Measurements from ENCODE around the gene IMMP2L.

IMMP2L gene

DNA sequence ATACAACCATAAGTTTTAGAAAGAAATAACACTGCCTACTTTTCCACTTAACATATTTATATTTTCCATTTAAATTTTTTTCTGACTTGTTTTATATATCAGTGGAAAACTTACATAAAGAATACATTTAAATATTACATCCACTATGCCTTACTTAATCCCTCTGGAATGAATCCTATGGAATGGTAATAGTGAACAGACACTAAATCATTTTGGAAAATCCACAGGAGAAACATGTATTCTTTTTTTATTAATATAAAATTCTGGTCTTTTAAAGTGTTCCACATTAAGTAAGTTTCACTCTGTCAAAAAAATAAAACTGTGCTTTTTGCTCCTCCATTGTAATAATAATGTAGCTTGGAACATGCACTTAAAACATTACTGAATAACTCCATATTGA lies 708.1 kb downstream of the IMMP2L start:
- Histone ChIP-seq H3K27me3 (ENCODE audit: insufficient read depth, poor library complexity, severe bottlenecking) (no peaks in the 10 kb centered on the region), H3K36me3 (ENCODE audit: low read depth) (no peaks in the 10 kb centered on the region), H3K9me3 (ENCODE audit: severe bottlenecking) (no peaks in the 10 kb centered on the region), H3K4me3 (ENCODE audit: severe bottlenecking) (no peak overlapping the region), H3K4me1 (ENCODE audit: insufficient read depth, poor library complexity, severe bottlenecking) (no peaks in the 10 kb centered on the region), H3K27ac (ENCODE audit: poor library complexity, severe bottlenecking) (no peak overlapping the region)
- no peak for DNase-seq (ENCODE audit: low spot score)
- TF ChIP-seq, protein P1, sequence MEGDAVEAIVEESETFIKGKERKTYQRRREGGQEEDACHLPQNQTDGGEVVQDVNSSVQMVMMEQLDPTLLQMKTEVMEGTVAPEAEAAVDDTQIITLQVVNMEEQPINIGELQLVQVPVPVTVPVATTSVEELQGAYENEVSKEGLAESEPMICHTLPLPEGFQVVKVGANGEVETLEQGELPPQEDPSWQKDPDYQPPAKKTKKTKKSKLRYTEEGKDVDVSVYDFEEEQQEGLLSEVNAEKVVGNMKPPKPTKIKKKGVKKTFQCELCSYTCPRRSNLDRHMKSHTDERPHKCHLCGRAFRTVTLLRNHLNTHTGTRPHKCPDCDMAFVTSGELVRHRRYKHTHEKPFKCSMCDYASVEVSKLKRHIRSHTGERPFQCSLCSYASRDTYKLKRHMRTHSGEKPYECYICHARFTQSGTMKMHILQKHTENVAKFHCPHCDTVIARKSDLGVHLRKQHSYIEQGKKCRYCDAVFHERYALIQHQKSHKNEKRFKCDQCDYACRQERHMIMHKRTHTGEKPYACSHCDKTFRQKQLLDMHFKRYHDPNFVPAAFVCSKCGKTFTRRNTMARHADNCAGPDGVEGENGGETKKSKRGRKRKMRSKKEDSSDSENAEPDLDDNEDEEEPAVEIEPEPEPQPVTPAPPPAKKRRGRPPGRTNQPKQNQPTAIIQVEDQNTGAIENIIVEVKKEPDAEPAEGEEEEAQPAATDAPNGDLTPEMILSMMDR (IDR thresholded peaks at IDR 0.05; ENCODE audit: poor library complexity, severe bottlenecking): no peak
- no peak for ATAC-seq (ENCODE audit: low read depth)

GRCh38 chr7:110853263-110853662 lies 709.0 kb downstream of the IMMP2L start:
- ATAC-seq (ENCODE audit: low read depth): no peak
- no peaks in the 10 kb centered on the region for H3K36me3 ChIP-seq (ENCODE audit: low read depth)
- no peak overlapping the region for H3K27ac ChIP-seq (ENCODE audit: poor library complexity, severe bottlenecking)

DNA sequence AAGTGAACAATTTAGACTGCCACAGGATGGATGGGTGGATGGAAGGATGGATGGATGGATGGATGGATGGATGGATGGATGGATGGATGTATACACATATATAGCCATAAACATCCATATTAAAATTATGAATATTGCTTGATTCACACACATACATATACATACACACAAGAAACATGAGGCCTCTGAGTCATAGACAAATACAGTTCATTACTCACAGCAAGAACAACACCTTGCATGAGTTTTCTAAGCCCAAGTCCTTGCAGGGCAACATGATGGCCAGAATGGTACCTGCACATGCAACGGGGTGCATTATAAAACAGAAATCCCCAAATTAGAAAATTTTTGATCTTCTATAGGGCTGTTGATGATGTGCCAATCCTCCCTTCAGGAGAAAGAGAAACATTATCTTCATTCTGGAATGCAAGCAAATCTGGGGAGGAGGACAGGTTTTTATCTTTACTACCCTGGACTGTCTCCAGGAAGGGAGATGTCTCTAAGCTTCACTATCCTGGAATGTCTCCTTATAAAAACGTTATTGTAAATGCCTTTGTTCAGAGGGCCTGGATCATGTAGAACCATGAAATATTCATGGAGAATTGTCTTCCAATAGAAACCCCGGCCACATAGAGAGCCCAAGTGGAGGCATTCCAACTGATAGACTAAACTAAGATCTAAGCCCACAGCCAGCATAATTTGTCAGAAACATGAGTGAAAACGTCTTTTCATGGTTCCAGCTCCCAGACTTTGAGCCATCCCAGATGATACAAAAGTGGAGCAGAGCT lies 709.9 kb downstream of the IMMP2L start:
- DNase-seq (ENCODE audit: low spot score) (no peak), ATAC-seq (ENCODE audit: low read depth) (peak; percentile 61; the same call in 1 of the 3 replicates)
- H3K27ac ChIP-seq (ENCODE audit: poor library complexity, severe bottlenecking): no peak overlapping the region
- no peaks in the 10 kb centered on the region for H3K36me3 ChIP-seq (ENCODE audit: low read depth)
- H3K9me3 ChIP-seq (ENCODE audit: severe bottlenecking): no peaks in the 10 kb centered on the region
- H3K4me3 ChIP-seq (ENCODE audit: severe bottlenecking): no peak overlapping the region
- H3K4me1 ChIP-seq (ENCODE audit: insufficient read depth, poor library complexity, severe bottlenecking): no peaks in the 10 kb centered on the region
- no peaks in the 10 kb centered on the region for H3K27me3 ChIP-seq (ENCODE audit: insufficient read depth, poor library complexity, severe bottlenecking)
- TF ChIP-seq, protein P1 (IDR thresholded peaks at IDR 0.05; ENCODE audit: poor library complexity, severe bottlenecking): no peak

More at GRCh38 chr7:110853263-110853662, 709.0 kb downstream of the IMMP2L start:
- no peaks in the 10 kb centered on the region for H3K4me1 ChIP-seq (ENCODE audit: insufficient read depth, poor library complexity, severe bottlenecking)
- no peaks in the 10 kb centered on the region for H3K27me3 ChIP-seq (ENCODE audit: insufficient read depth, poor library complexity, severe bottlenecking)
- H3K9me3 ChIP-seq (ENCODE audit: severe bottlenecking): no peaks in the 10 kb centered on the region
- no peak overlapping the region for H3K4me3 ChIP-seq (ENCODE audit: severe bottlenecking)
- TF ChIP-seq, protein P1 (IDR thresholded peaks at IDR 0.05; ENCODE audit: poor library complexity, severe bottlenecking): no peak
- DNase-seq (ENCODE audit: low spot score): no peak

DNA sequence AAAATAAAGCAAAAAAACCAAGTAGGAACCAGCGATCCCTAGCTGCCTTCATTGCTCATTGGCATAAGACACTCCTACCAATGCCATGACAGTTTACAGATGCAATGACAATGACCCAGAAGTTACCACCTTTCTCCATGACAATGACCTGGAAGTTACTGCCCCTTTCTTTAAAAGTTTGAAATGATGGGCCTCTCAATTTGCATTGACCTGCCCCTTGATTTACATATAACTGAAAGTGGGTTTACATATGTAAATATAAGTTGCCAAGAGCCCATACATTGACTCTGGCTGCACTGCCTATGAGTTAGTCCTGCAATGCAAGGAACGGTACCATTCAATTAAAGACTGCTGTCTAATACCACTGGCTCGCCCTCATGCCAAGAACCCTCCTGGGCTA lies 712.1 kb downstream of the IMMP2L start:
- Histone ChIP-seq H3K4me1 (ENCODE audit: insufficient read depth, poor library complexity, severe bottlenecking) (no peaks in the 10 kb centered on the region), H3K27ac (ENCODE audit: poor library complexity, severe bottlenecking) (no peak overlapping the region), H3K4me3 (ENCODE audit: severe bottlenecking) (no peak overlapping the region), H3K9me3 (ENCODE audit: severe bottlenecking) (no peaks in the 10 kb centered on the region), H3K27me3 (ENCODE audit: insufficient read depth, poor library complexity, severe bottlenecking) (no peaks in the 10 kb centered on the region), H3K36me3 (ENCODE audit: low read depth) (no peaks in the 10 kb centered on the region)
- DNase-seq (ENCODE audit: low spot score) (no peak), ATAC-seq (ENCODE audit: low read depth) (no peak)
- TF ChIP-seq, protein P1 (IDR thresholded peaks at IDR 0.05; ENCODE audit: poor library complexity, severe bottlenecking): no peak

DNA sequence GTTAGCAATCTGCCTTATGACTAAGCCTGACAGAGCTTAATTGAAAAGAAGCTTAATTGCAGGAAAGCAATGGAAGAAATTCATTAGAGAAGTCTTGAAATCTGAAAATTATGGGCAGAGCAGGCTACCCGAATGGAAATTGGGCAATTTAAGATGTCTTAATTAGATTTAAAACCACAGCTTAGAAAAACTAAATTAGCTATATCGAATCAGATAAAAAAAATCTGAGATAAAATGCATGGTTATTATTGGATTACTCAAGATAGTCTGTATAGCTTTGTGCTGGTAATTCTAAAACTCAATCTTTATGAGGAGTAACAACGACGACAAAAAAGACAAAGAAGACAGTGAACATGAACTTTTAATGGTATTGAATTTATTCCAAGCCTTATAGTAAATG lies 719.5 kb downstream of the IMMP2L start:
- TF ChIP-seq, protein P1 (IDR thresholded peaks at IDR 0.05; ENCODE audit: poor library complexity, severe bottlenecking): no peak
- H3K9me3 ChIP-seq (ENCODE audit: severe bottlenecking): no peaks in the 10 kb centered on the region
- DNase-seq (ENCODE audit: low spot score) (no peak), ATAC-seq (ENCODE audit: low read depth) (no peak)
- no peaks in the 10 kb centered on the region for H3K36me3 ChIP-seq (ENCODE audit: low read depth)
- H3K27ac ChIP-seq (ENCODE audit: poor library complexity, severe bottlenecking): no peak overlapping the region
- no peak overlapping the region for H3K4me3 ChIP-seq (ENCODE audit: severe bottlenecking)
- no peaks in the 10 kb centered on the region for H3K27me3 ChIP-seq (ENCODE audit: insufficient read depth, poor library complexity, severe bottlenecking)
- no peaks in the 10 kb centered on the region for H3K4me1 ChIP-seq (ENCODE audit: insufficient read depth, poor library complexity, severe bottlenecking)

All from RWPE2 (cell line).